Measurements from ENCODE around the gene DNAJB14.

DNA sequence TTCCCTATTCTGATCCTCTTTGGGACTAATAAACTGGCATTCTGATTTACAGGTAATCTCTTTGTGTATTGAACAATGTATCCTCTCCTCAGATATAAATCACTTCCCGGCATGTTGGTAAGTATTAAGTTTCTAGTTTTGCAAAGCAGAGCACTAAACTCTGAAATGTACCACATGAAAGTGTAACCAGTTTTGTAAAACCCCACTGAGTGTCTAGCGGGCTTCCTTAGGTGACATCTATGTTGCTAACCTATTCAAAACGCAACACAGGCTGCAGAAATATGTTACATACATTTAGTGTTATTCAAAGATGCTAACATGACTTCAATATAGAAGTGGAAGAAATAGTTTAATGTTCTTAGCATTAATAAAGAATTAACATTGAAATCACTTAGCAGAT is 25.2 kb downstream of the DNAJB14 start:
- TF ChIP-seq, protein P1, sequence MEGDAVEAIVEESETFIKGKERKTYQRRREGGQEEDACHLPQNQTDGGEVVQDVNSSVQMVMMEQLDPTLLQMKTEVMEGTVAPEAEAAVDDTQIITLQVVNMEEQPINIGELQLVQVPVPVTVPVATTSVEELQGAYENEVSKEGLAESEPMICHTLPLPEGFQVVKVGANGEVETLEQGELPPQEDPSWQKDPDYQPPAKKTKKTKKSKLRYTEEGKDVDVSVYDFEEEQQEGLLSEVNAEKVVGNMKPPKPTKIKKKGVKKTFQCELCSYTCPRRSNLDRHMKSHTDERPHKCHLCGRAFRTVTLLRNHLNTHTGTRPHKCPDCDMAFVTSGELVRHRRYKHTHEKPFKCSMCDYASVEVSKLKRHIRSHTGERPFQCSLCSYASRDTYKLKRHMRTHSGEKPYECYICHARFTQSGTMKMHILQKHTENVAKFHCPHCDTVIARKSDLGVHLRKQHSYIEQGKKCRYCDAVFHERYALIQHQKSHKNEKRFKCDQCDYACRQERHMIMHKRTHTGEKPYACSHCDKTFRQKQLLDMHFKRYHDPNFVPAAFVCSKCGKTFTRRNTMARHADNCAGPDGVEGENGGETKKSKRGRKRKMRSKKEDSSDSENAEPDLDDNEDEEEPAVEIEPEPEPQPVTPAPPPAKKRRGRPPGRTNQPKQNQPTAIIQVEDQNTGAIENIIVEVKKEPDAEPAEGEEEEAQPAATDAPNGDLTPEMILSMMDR (conservative IDR thresholded peaks at IDR 0.05; ENCODE audit: low read depth, low read length), result no peak
- TF ChIP-seq EZH2 (IDR thresholded peaks at IDR 0.05; ENCODE audit: low read length, unreplicated experiment), result no peak
- TF ChIP-seq EZH2phosphoT487 (IDR thresholded peaks at IDR 0.05; ENCODE audit: borderline replicate concordance, low read length), result no peak
